ENCODE measurements around the gene SPDYE6. TPM values are rescaled to one million over a fixed set of nuclear protein-coding genes. Genes with fewer than 3 reads are reported as not detected.

SPDYE6 gene
- polyA plus RNA-seq, 3 donors: 0.12 to 0.29 TPM; not detected in 1

- intact Hi-C loops (cut with micrococcal nuclease): loop anchor here in 1 of 2 donors (2.0 kb wide), 1 partner anchor 19 kb away; the partner anchor contains the start of gene SH2B2
Measured at GRCh38 chr7:102305414-102306268, 50.6 kb downstream of the SPDYE6 start.

More at GRCh38 chr7:102305414-102306268, 50.6 kb downstream of the SPDYE6 start:
- TF ChIP-seq CTCF (IDR thresholded peaks at IDR 0.05): no peak
- peak overlapping the region in 6 of 7 donors; percentile 50 to 85 (median 64) for H3K27ac Mint-ChIP-seq
- H3K4me3 Mint-ChIP-seq: peak overlapping the region in 1 of 2 donors; percentile 11
- H4K20me1 ChIP-seq (ENCODE audit: insufficient read depth, low read length): peaks cover 65% of the 10 kb centered on the region
- H3K27ac ChIP-seq (ENCODE audit: low read depth in 1 of 2, low read length in 2 of 2): no peak overlapping the region
- WGBS (ENCODE audit: insufficient coverage): 33% methylated on average over 3 of the region's 17 CpGs
- peaks cover 22 to 35% of the 10 kb centered on the region in 2 donors for H3K4me1 ChIP-seq (ENCODE audit: control insufficient read depth in 1 of 2, insufficient read depth in 2 of 2, low read length in 2 of 2)
- H3K9me3 Mint-ChIP-seq: peaks cover 0 to 2% (median 0%) of the 10 kb centered on the region in 7 donors
- H3K4me2 ChIP-seq (replicated peaks; ENCODE audit: extremely low read depth, low read length, poor library complexity, severe bottlenecking): no peak overlapping the region
- H3K9me3 ChIP-seq (replicated peaks in 1 of 2; ENCODE audit: control insufficient read depth in 1 of 2, insufficient read depth in 1 of 2, low read length in 2 of 2): no peaks in the 10 kb centered on the region
- no peak overlapping the region for H3K4me3 ChIP-seq (replicated peaks in 1 of 3; ENCODE audit: low read depth in 2 of 3, low read length in 3 of 3)
- peaks cover 23 to 43% of the 10 kb centered on the region in 2 donors for H3K36me3 Mint-ChIP-seq
- H3K27me3 ChIP-seq (ENCODE audit: control insufficient read depth in 2 of 2, insufficient read depth in 2 of 2, low read length in 2 of 2): no peaks in the 10 kb centered on the region
- peaks cover 24 to 40% of the 10 kb centered on the region in 2 donors for H3K36me3 ChIP-seq (replicated peaks in 1 of 2; ENCODE audit: control insufficient read depth in 1 of 2, insufficient read depth in 2 of 2, low read length in 2 of 2)
- H3K27me3 Mint-ChIP-seq (ENCODE audit: low read depth in 3 of 3): peaks cover 0 to under 1% (median 0%) of the 10 kb centered on the region in 3 donors
- no peak overlapping the region for H2AFZ ChIP-seq (ENCODE audit: insufficient read depth, low read depth, low read length, poor library complexity, severe bottlenecking)
- H3K4me1 Mint-ChIP-seq: peaks cover 34% of the 10 kb centered on the region
- no peak overlapping the region for H3K9ac ChIP-seq (ENCODE audit: insufficient read depth, low read length, poor library complexity, severe bottlenecking)
- DNase-seq: no peak
- H3K79me2 ChIP-seq (ENCODE audit: insufficient read depth, low read length): no peaks in the 10 kb centered on the region
